Activated T-helper 2 cell treated with anti-CD3 and anti-CD28 coated beads, Interferon-gamma antibody, Interleukin-2, Interleukin-4, amounts not matched to agents 10 μg/mL and 5 μg/mL and 100 μg/mL, durations not matched to agents 14 hours and 24 hours and 36 hours (primary cell): ENCODE measurements around the gene ZNF865. TPM values are rescaled to one million over a fixed set of nuclear protein-coding genes. Genes with fewer than 3 reads are reported as not detected.

Source experiments
- DNase-seq: peaks from one replicate; pipeline ENCODE4 v3.0.0; 2021; ENCODE audit warnings: low spot score
- H3K27ac Mint-ChIP-seq: one replicate; pipeline ENCODE4 v1.8.0; 2021; ENCODE audit warnings: mixed read lengths
- H3K27me3 Mint-ChIP-seq: one replicate; pipeline ENCODE4 v1.8.0; 2021; ENCODE audit warnings: low read depth, mixed read lengths
- H3K36me3 Mint-ChIP-seq: one replicate; pipeline ENCODE4 v1.8.0; 2021; ENCODE audit warnings: low read depth, mixed read lengths
- H3K4me1 Mint-ChIP-seq: one replicate; pipeline ENCODE4 v1.8.0; 2021; ENCODE audit warnings: low read depth, mixed read lengths
- H3K4me3 Mint-ChIP-seq: one replicate; pipeline ENCODE4 v1.8.0; 2021; ENCODE audit warnings: low read depth, mild to moderate bottlenecking, moderate library complexity, mixed read lengths
- H3K9me3 Mint-ChIP-seq: one replicate; pipeline ENCODE4 v1.8.0; 2021; ENCODE audit warnings: mixed read lengths
- intact Hi-C: fragments of 100-400 bp; cut with micrococcal nuclease; formaldehyde crosslinking; loops from one replicate; pipeline ENCODE4 v1.15.1; 2023
- total RNA-seq: library from RNA; stranded (reverse); gene quantifications from 2 replicates; pipeline ENCODE4 v1.2.3, GENCODE V29; 2022

Gene ZNF865
- total RNA-seq, 1 donor from 2014 or later, result 13.6 TPM

GRCh38 chr19:55647732-55648584 is 42.5 kb downstream of the ZNF865 start, which contains the start of gene CCDC106:
Gene CCDC106 (plus strand): TSS chr19:55648212. CDS start chr19:55649047, 835 bp downstream.
- no peaks in the 10 kb centered on the region for H3K9me3 Mint-ChIP-seq
- peak within 1 kb of the TSS; percentile 79 for H3K4me3 Mint-ChIP-seq
- H3K27me3 Mint-ChIP-seq, result no peaks in the 10 kb centered on the region
- DNase-seq, result peak; percentile 34
- H3K36me3 Mint-ChIP-seq, result peaks cover 42% of the 10 kb centered on the region
- H3K27ac Mint-ChIP-seq, result peak within 1 kb of the TSS; percentile 78
- peaks cover 31% of the 10 kb centered on the region for H3K4me1 Mint-ChIP-seq
- intact Hi-C loops, result loop anchor here (10.0 kb wide), 1 partner anchor 393 kb away; the partner anchor contains the start of gene PPP6R1

DNA sequence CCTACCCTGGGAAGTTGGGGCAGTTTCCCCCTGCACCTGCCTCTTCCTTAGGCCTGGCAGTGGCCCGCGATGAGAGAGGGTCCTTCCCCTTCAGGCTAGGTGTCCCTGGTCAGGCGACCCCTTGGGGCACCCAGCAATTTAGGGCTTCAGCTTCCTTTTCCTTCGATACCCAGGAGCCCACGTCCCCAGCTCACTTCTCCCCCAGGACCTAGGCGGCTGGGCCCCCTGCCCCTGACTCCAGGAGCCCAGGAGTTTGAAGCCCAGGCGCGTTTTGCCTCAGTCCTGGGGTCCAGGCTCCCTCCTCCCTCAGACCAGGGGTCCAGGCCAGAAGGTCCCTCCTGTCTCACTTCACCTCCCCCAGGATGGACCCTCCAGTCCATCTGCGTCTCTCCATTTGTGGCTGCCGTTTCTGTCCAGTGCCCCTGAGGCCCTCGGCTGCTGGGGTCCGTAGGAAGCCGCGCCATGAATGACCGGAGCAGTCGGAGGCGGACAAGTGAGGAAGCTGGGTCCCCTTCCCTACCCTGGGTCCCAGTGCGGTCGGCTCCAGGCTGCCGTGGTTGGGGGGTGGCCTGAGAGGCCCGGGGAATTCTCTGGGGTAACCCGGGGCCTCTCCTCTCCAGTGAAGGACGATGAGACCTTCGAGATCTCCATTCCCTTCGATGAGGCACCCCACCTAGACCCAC is 43.3 kb downstream of the ZNF865 start:
- peaks cover 27% of the 10 kb centered on the region for H3K4me1 Mint-ChIP-seq
- H3K4me3 Mint-ChIP-seq, result peak overlapping the region; percentile 79
- intact Hi-C loops, result loop anchor here (10.0 kb wide), 1 partner anchor 394 kb away; the partner anchor contains the start of gene PPP6R1
- no peaks in the 10 kb centered on the region for H3K27me3 Mint-ChIP-seq
- peak overlapping the region; percentile 78 for H3K27ac Mint-ChIP-seq
- no peaks in the 10 kb centered on the region for H3K9me3 Mint-ChIP-seq
- H3K36me3 Mint-ChIP-seq, result peaks cover 37% of the 10 kb centered on the region
- no peak for DNase-seq

GRCh38 chr19:55649268-55650125 is 44.0 kb downstream of the ZNF865 start:
- no peaks in the 10 kb centered on the region for H3K9me3 Mint-ChIP-seq
- no peaks in the 10 kb centered on the region for H3K27me3 Mint-ChIP-seq
- intact Hi-C loops, result loop anchor here (10.0 kb wide), 2 partner anchors 395 to 665 kb away; partner anchors contain the start of genes PPP6R1 and ZSCAN5A
- H3K36me3 Mint-ChIP-seq, result peaks cover 30% of the 10 kb centered on the region
- peak overlapping the region; percentile 67 for H3K27ac Mint-ChIP-seq
- H3K4me3 Mint-ChIP-seq, result peak overlapping the region; percentile 79
- DNase-seq, result no peak
- peaks cover 26% of the 10 kb centered on the region for H3K4me1 Mint-ChIP-seq

- Mint-ChIP-seq H3K9me3 (no peaks in the 10 kb centered on the region), H3K36me3 (peaks cover 26% of the 10 kb centered on the region), H3K27me3 (no peaks in the 10 kb centered on the region), H3K4me3 (peak overlapping the region; percentile 56), H3K4me1 (peaks cover 24% of the 10 kb centered on the region), H3K27ac (peak overlapping the region; percentile 67)
- intact Hi-C loops, result loop anchor here (10.0 kb wide), 1 partner anchor 665 kb away; the partner anchor contains the start of gene ZSCAN5A
- DNase-seq, result no peak
Observed at GRCh38 chr19:55650126-55650557, 44.7 kb downstream of the ZNF865 start.

DNA sequence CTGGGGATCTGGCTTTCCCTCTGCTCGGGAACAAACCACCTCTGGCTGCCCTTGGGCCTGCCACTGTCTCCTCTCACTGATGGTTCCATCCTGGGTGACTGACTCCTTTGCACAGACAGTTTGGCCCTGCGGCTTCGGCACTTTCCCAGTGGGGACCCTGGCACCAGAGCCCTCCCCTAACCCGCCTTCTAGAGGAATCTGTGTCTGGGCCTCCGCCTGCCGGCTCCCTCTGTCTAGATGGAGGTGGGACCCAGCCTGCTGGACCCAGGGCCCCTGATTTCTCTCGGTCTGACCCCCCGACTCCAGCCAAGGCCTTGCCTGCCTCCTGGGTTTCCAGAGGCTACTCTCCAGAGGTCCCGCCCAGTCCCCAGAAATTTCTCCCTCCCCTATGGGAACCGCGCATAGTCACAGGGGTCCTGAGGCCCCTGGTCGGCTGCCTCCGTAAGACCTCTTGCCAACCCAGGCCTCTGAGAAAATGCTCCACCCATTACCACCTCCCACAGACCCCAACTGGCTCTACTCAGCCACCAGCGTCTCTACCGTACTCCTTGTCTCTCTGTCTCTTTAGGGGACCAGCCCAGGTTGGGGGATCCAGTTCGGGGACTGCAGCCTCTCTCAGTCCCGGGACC is 45.3 kb downstream of the ZNF865 start:
- H3K27me3 Mint-ChIP-seq, result no peaks in the 10 kb centered on the region
- H3K4me3 Mint-ChIP-seq, result peak overlapping the region; percentile 56
- peaks cover 25% of the 10 kb centered on the region for H3K36me3 Mint-ChIP-seq
- H3K9me3 Mint-ChIP-seq, result no peaks in the 10 kb centered on the region
- DNase-seq, result no peak
- peaks cover 19% of the 10 kb centered on the region for H3K4me1 Mint-ChIP-seq
- H3K27ac Mint-ChIP-seq, result peak overlapping the region; percentile 67
- intact Hi-C loops, result loop anchor here (10.0 kb wide), 1 partner anchor 664 kb away; the partner anchor contains the start of gene ZSCAN5A

DNA sequence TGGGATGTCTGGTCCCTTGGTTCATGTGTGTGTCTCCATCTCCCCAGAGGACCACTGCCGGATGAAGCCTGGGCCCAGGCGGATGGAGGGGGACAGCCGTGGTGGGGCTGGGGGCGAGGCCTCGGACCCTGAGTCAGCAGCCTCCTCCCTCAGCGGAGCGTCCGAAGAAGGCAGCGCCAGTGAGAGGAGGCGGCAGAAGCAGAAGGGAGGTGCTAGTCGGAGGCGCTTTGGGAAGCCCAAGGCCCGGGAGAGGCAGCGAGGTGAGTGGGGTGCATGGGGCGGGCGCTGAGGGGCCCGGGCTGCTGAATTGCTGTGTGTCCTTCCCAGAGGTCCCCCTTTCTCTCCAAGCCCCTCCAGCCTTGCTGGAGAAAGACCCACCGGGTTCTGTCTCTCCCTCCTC is 45.8 kb downstream of the ZNF865 start:
- H3K27me3 Mint-ChIP-seq, result no peaks in the 10 kb centered on the region
- peak overlapping the region; percentile 40 for H3K27ac Mint-ChIP-seq
- H3K4me1 Mint-ChIP-seq, result peaks cover 24% of the 10 kb centered on the region
- H3K4me3 Mint-ChIP-seq, result no peak overlapping the region
- H3K36me3 Mint-ChIP-seq, result peaks cover 29% of the 10 kb centered on the region
- intact Hi-C loops, result loop anchor here (10.0 kb wide), 1 partner anchor 664 kb away; the partner anchor contains the start of gene ZSCAN5A
- H3K9me3 Mint-ChIP-seq, result no peaks in the 10 kb centered on the region
- DNase-seq, result no peak

GRCh38 chr19:55652311-55653128 is 47.1 kb downstream of the ZNF865 start:
- intact Hi-C loops, result loop anchor here (1.0 to 10.0 kb wide), 2 partner anchors 20 to 662 kb away; partner anchors contain the start of gene ZSCAN5A
- Mint-ChIP-seq H3K9me3 (no peaks in the 10 kb centered on the region), H3K4me1 (peaks cover 24% of the 10 kb centered on the region), H3K36me3 (peaks cover 29% of the 10 kb centered on the region), H3K27ac (no peak overlapping the region), H3K4me3 (no peak overlapping the region), H3K27me3 (no peaks in the 10 kb centered on the region)
- DNase-seq, result no peak

DNA sequence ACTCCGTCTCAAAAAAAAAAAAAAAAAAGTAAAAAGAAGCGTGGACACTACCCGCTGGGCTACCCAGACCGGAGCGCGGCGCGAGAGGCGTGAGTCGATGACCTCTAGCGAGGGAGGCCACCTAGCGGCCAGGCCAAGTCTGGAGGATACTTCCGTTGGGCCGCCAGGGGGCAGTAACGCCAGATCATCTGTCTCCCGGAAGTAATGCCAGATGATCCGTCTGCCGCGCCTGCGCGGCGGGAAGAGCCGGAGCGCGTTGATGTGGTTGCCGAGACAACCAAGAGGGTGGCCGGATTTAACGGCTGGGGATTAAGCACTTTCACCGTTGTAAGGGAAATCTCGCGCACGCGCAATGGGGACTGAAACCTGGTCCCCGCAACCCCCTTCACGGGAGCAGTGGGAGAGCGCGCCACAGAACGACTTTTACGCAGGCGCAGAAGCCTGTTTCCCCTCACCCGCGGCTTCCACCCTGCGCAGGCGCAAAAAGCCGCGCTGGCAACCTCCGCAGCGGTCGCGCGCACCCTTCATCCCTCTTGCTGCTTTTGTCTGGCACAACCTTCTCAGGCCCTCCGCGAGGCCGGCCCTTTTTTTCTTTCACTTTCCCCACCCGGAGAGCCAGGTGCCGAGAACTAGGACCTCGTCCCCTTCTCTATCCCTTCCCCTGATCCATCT is 48.3 kb downstream of the ZNF865 start:
- peaks cover 27% of the 10 kb centered on the region for H3K4me1 Mint-ChIP-seq
- intact Hi-C loops, result loop anchor here (1.0 to 10.0 kb wide), 4 partner anchors 10 to 661 kb away; partner anchors contain the start of genes ZNF581, ZNF865 and ZSCAN5A
- no peaks in the 10 kb centered on the region for H3K27me3 Mint-ChIP-seq
- H3K36me3 Mint-ChIP-seq, result peaks cover 35% of the 10 kb centered on the region
- DNase-seq, result peak; percentile 97
- no peaks in the 10 kb centered on the region for H3K9me3 Mint-ChIP-seq
- H3K27ac Mint-ChIP-seq, result peak overlapping the region; percentile 99
- peak overlapping the region; percentile 91 for H3K4me3 Mint-ChIP-seq

GRCh38 chr19:55654323-55654867 is 48.9 kb downstream of the ZNF865 start:
- Mint-ChIP-seq H3K4me3 (peak overlapping the region; percentile 91), H3K4me1 (peaks cover 26% of the 10 kb centered on the region), H3K9me3 (no peaks in the 10 kb centered on the region), H3K36me3 (peaks cover 38% of the 10 kb centered on the region), H3K27ac (peak overlapping the region; percentile 99), H3K27me3 (no peaks in the 10 kb centered on the region)
- DNase-seq, result peak; percentile 99
- intact Hi-C loops, result loop anchor here (1.0 to 10.0 kb wide), 3 partner anchors 11 to 660 kb away; partner anchors contain the start of genes ZNF581, ZNF865 and ZSCAN5A

DNA sequence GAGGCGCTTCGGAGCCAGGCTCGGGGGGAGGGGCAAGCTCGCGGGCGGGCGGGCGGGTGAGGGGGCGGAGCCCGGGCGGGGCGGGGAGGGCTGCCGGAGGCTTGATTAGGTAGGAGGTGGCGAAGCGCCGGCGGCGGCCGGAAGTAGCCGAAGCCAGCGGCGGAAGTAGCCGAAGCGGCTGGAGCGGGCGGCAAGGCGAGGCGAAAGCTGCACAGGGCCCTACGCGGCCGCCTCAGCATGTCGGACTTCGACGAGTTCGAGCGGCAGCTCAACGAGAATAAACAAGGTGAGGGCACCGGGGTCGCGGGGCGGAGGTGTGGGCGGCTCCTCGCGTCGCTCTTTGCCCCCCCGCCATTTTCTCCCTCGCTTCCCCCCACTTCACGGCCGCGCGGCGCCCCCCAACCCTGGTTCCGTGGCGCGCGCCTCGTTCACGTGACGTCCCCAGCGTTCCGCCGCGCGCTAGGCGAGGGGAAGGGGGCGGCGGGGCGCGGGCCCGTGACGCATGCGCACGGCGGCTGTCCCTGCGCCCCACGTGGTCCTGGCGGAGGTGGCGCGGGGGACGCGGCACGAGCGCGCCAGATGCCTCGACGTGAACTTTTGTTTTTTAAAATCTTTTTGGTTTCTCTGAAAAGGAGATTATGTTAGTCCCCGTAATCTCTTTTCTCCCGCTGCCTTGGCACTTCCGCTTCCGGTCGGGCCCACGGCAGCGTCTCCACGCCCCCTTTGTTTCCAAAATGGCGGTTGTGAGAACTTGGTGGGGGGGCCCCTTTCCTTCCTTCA is 49.6 kb downstream of the ZNF865 start, which contains the start of gene U2AF2:
TSS of gene U2AF2 (plus strand) at position 168 of the 780 bp plus-strand sequence. CDS start at position 238, 70 bp downstream.
- Mint-ChIP-seq H3K9me3 (no peaks in the 10 kb centered on the region), H3K4me1 (peaks cover 25% of the 10 kb centered on the region), H3K27me3 (no peaks in the 10 kb centered on the region), H3K27ac (peak within 1 kb of the TSS; percentile 99), H3K36me3 (peaks cover 45% of the 10 kb centered on the region), H3K4me3 (peak within 1 kb of the TSS; percentile 96)
- intact Hi-C loops, result loop anchor here (1.0 to 10.0 kb wide), 4 partner anchors 12 to 660 kb away; partner anchors contain the start of genes EPN1, ZNF581, ZNF865 and ZSCAN5A
- peak; percentile 91 for DNase-seq
